Measurements from ENCODE around the gene PCDH9.

Gene PCDH9

GRCh38 chr13:66397133-66397532, 833.0 kb downstream of the PCDH9 start:
- 90% methylated on average over 1 of the region's 3 CpGs for WGBS
- no peak overlapping the region for H2BK15ac ChIP-seq (ENCODE audit: low read depth, poor library complexity, severe bottlenecking)

DNA sequence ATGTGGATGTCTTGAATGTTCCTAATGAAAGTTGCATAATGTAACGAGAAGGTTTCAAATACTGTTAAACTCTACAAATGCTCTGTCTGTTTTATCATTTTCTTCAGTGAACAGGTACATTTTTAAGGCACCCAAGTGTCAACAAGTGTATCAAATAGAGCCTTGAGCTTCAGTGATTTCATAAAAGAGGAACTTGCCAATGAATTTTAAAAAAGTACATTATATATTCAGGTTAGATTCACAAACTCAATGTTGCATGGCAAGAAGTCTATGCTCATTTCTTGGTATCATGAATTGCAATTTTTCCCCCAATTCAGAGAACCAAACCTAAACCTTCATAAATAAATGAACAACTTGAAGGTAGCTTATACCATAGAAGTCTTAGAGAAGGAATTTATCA, 838.8 kb downstream of the PCDH9 start:
- no peak for DNase-seq
- H3K4me2 ChIP-seq (ENCODE audit: low read length, poor library complexity, severe bottlenecking): no peak overlapping the region
- H3K14ac ChIP-seq (ENCODE audit: low read length in 2 of 2): no peak overlapping the region
- no peak overlapping the region for H2AK5ac ChIP-seq (ENCODE audit: low read length, severe bottlenecking)
- no peaks in the 10 kb centered on the region for H3K27me3 ChIP-seq (ENCODE audit: control insufficient read depth in 1 of 2, insufficient read depth in 1 of 2, low read length in 2 of 2)
- H3K79me1 ChIP-seq (replicated peaks; ENCODE audit: low read length, poor library complexity, severe bottlenecking): no peaks in the 10 kb centered on the region
- no peak overlapping the region for H2BK12ac ChIP-seq (ENCODE audit: low read length in 2 of 2)
- H2BK15ac ChIP-seq (ENCODE audit: low read depth, poor library complexity, severe bottlenecking): no peak overlapping the region
- H2BK5ac ChIP-seq (ENCODE audit: low read depth, low read length, poor library complexity, severe bottlenecking): no peak overlapping the region
- H3K27ac ChIP-seq (ENCODE audit: low read length, poor library complexity, severe bottlenecking): no peak overlapping the region
- H3K9ac ChIP-seq (ENCODE audit: low read length): no peak overlapping the region
- WGBS: 80% methylated on average over 1 of the region's 1 CpG
- H3K36me3 ChIP-seq (ENCODE audit: control insufficient read depth in 1 of 2, insufficient read depth in 2 of 2, low read depth in 1 of 2, low read length in 2 of 2): no peaks in the 10 kb centered on the region
- H4K91ac ChIP-seq (ENCODE audit: low read length): no peak overlapping the region
- H3K4me3 ChIP-seq (ENCODE audit: insufficient read depth in 1 of 2, low read depth in 1 of 2, low read length in 2 of 2): no peak overlapping the region
- no peak overlapping the region for H2AFZ ChIP-seq (ENCODE audit: low read depth, low read length)
- H3K9me3 ChIP-seq (ENCODE audit: control insufficient read depth, low read length): no peaks in the 10 kb centered on the region
- H4K8ac ChIP-seq (ENCODE audit: low read length): no peak overlapping the region
- H2BK120ac ChIP-seq (ENCODE audit: low read depth, low read length): no peak overlapping the region
- no peak overlapping the region for H3K4ac ChIP-seq (ENCODE audit: low read depth in 1 of 2, low read length in 2 of 2)
- no peak overlapping the region for H3K23ac ChIP-seq (ENCODE audit: low read length in 2 of 2)
- H3K4me1 ChIP-seq (ENCODE audit: control insufficient read depth, insufficient read depth, low read depth, low read length): no peaks in the 10 kb centered on the region
- H3K18ac ChIP-seq (ENCODE audit: low read depth in 1 of 2, low read length in 2 of 2): no peak overlapping the region

More at GRCh38 chr13:66397133-66397532, 833.0 kb downstream of the PCDH9 start:
- Histone ChIP-seq H2AK5ac (ENCODE audit: low read length, severe bottlenecking) (no peak overlapping the region), H2BK12ac (ENCODE audit: low read length in 2 of 2) (no peak overlapping the region), H4K91ac (ENCODE audit: low read length) (no peak overlapping the region), H3K18ac (ENCODE audit: low read depth in 1 of 2, low read length in 2 of 2) (no peak overlapping the region), H3K9ac (ENCODE audit: low read length) (no peak overlapping the region), H3K4ac (ENCODE audit: low read depth in 1 of 2, low read length in 2 of 2) (no peak overlapping the region), H3K27ac (ENCODE audit: low read length, poor library complexity, severe bottlenecking) (no peak overlapping the region), H2BK120ac (ENCODE audit: low read depth, low read length) (no peak overlapping the region), H3K4me1 (ENCODE audit: control insufficient read depth, insufficient read depth, low read depth, low read length) (no peaks in the 10 kb centered on the region), H3K36me3 (ENCODE audit: control insufficient read depth in 1 of 2, insufficient read depth in 2 of 2, low read depth in 1 of 2, low read length in 2 of 2) (no peaks in the 10 kb centered on the region), H3K4me3 (ENCODE audit: insufficient read depth in 1 of 2, low read depth in 1 of 2, low read length in 2 of 2) (no peak overlapping the region), H3K14ac (ENCODE audit: low read length in 2 of 2) (no peak overlapping the region), H3K9me3 (ENCODE audit: control insufficient read depth, low read length) (no peaks in the 10 kb centered on the region), H3K27me3 (ENCODE audit: control insufficient read depth in 1 of 2, insufficient read depth in 1 of 2, low read length in 2 of 2) (no peaks in the 10 kb centered on the region), H2BK5ac (ENCODE audit: low read depth, low read length, poor library complexity, severe bottlenecking) (no peak overlapping the region), H2AFZ (ENCODE audit: low read depth, low read length) (no peak overlapping the region), H4K8ac (ENCODE audit: low read length) (no peak overlapping the region), H3K79me1 (replicated peaks; ENCODE audit: low read length, poor library complexity, severe bottlenecking) (no peaks in the 10 kb centered on the region), H3K23ac (ENCODE audit: low read length in 2 of 2) (no peak overlapping the region), H3K4me2 (ENCODE audit: low read length, poor library complexity, severe bottlenecking) (no peak overlapping the region)
- no peak for DNase-seq

DNA sequence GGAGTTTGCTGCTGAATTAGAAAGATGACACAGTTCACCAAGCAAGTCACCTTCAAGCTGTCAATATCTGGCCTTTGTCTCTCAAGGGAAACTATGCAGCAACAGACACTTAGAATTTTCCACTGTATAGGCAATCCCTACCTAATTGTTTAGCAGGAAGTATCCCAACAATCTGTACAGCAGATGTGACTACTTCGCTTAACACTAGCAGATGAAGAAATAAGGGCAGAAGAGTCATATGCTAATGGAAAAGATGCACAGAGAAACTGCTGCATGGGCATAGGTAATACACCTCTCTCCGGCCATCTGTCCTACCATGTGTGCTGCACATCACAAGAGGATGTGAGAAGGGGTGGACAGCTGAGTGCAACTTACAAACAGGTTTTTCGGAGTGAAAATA, 851.2 kb downstream of the PCDH9 start:
- no peaks in the 10 kb centered on the region for H3K79me1 ChIP-seq (replicated peaks; ENCODE audit: low read length, poor library complexity, severe bottlenecking)
- no peak overlapping the region for H2BK12ac ChIP-seq (ENCODE audit: low read length in 2 of 2)
- no peak overlapping the region for H2BK120ac ChIP-seq (ENCODE audit: low read depth, low read length)
- H3K36me3 ChIP-seq (ENCODE audit: control insufficient read depth in 1 of 2, insufficient read depth in 2 of 2, low read depth in 1 of 2, low read length in 2 of 2): no peaks in the 10 kb centered on the region
- H3K9me3 ChIP-seq (ENCODE audit: control insufficient read depth, low read length): peaks cover 4% of the 10 kb centered on the region
- H3K23ac ChIP-seq (ENCODE audit: low read length in 2 of 2): no peak overlapping the region
- H3K9ac ChIP-seq (ENCODE audit: low read length): no peak overlapping the region
- H2AK5ac ChIP-seq (ENCODE audit: low read length, severe bottlenecking): no peak overlapping the region
- H3K4ac ChIP-seq (ENCODE audit: low read depth in 1 of 2, low read length in 2 of 2): no peak overlapping the region
- H3K4me1 ChIP-seq (ENCODE audit: control insufficient read depth, insufficient read depth, low read depth, low read length): no peaks in the 10 kb centered on the region
- no peak overlapping the region for H4K91ac ChIP-seq (ENCODE audit: low read length)
- H3K27me3 ChIP-seq (ENCODE audit: control insufficient read depth in 1 of 2, insufficient read depth in 1 of 2, low read length in 2 of 2): no peaks in the 10 kb centered on the region
- H2BK5ac ChIP-seq (ENCODE audit: low read depth, low read length, poor library complexity, severe bottlenecking): no peak overlapping the region
- no peak overlapping the region for H4K8ac ChIP-seq (ENCODE audit: low read length)
- H3K27ac ChIP-seq (ENCODE audit: low read length, poor library complexity, severe bottlenecking): no peak overlapping the region
- 93% methylated on average over 3 of the region's 3 CpGs for WGBS
- no peak overlapping the region for H2AFZ ChIP-seq (ENCODE audit: low read depth, low read length)
- DNase-seq: no peak
- H3K18ac ChIP-seq (ENCODE audit: low read depth in 1 of 2, low read length in 2 of 2): no peak overlapping the region
- H2BK15ac ChIP-seq (ENCODE audit: low read depth, poor library complexity, severe bottlenecking): no peak overlapping the region
- no peak overlapping the region for H3K14ac ChIP-seq (ENCODE audit: low read length in 2 of 2)
- H3K4me3 ChIP-seq (ENCODE audit: insufficient read depth in 1 of 2, low read depth in 1 of 2, low read length in 2 of 2): no peak overlapping the region
- H3K4me2 ChIP-seq (ENCODE audit: low read length, poor library complexity, severe bottlenecking): no peak overlapping the region

DNA sequence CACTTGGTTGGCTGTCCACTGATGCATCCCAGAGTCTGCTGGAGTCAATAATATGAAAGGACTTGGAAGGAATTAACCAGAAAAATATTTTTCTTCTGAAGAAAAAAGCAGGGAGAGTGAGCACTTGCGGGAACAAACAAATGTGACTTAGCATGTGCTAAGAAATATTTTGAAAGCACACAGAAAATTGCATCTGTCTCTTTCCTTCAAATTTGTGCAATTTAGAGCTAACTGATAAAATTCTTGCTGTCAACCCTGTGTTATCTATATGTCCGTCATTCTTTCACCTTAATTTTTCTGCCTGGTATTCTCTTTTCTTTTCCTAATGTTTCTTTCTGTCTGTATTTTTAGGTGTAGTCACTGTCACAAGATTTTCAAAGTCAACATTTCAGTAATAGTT, 852.6 kb downstream of the PCDH9 start:
- Histone ChIP-seq H3K4me3 (ENCODE audit: insufficient read depth in 1 of 2, low read depth in 1 of 2, low read length in 2 of 2) (no peak overlapping the region), H3K27me3 (ENCODE audit: control insufficient read depth in 1 of 2, insufficient read depth in 1 of 2, low read length in 2 of 2) (no peaks in the 10 kb centered on the region), H3K79me1 (replicated peaks; ENCODE audit: low read length, poor library complexity, severe bottlenecking) (no peaks in the 10 kb centered on the region), H3K9me3 (ENCODE audit: control insufficient read depth, low read length) (peaks cover 4% of the 10 kb centered on the region), H4K8ac (ENCODE audit: low read length) (no peak overlapping the region), H2BK12ac (ENCODE audit: low read length in 2 of 2) (no peak overlapping the region), H3K4me2 (ENCODE audit: low read length, poor library complexity, severe bottlenecking) (no peak overlapping the region), H3K36me3 (ENCODE audit: control insufficient read depth in 1 of 2, insufficient read depth in 2 of 2, low read depth in 1 of 2, low read length in 2 of 2) (no peaks in the 10 kb centered on the region), H3K9ac (ENCODE audit: low read length) (no peak overlapping the region), H2BK120ac (ENCODE audit: low read depth, low read length) (no peak overlapping the region), H3K4ac (ENCODE audit: low read depth in 1 of 2, low read length in 2 of 2) (no peak overlapping the region), H3K14ac (ENCODE audit: low read length in 2 of 2) (no peak overlapping the region), H3K27ac (ENCODE audit: low read length, poor library complexity, severe bottlenecking) (no peak overlapping the region), H2BK15ac (ENCODE audit: low read depth, poor library complexity, severe bottlenecking) (no peak overlapping the region), H3K23ac (ENCODE audit: low read length in 2 of 2) (no peak overlapping the region), H3K18ac (ENCODE audit: low read depth in 1 of 2, low read length in 2 of 2) (no peak overlapping the region), H3K4me1 (ENCODE audit: control insufficient read depth, insufficient read depth, low read depth, low read length) (no peaks in the 10 kb centered on the region), H2BK5ac (ENCODE audit: low read depth, low read length, poor library complexity, severe bottlenecking) (no peak overlapping the region), H2AFZ (ENCODE audit: low read depth, low read length) (no peak overlapping the region), H4K91ac (ENCODE audit: low read length) (no peak overlapping the region), H2AK5ac (ENCODE audit: low read length, severe bottlenecking) (no peak overlapping the region)
- WGBS: 100% methylated on average over 1 of the region's 2 CpGs
- DNase-seq: no peak
